DMS 273 (cell line): ENCODE results near the gene ARIH1.

Experiments used
- DNase-seq: peaks from one replicate; lab custom pipeline; 2025; ENCODE audit not compliant: unreplicated experiment; lab: John Stamatoyannopoulos, UW

The ARIH1 gene

GRCh38 chr15:72538931-72539330 is 64.8 kb downstream of the ARIH1 start:
- DNase-seq = no peak

- peak; percentile 16 for DNase-seq
Observed at GRCh38 chr15:72540606-72541237, 66.6 kb downstream of the ARIH1 start.

DNA sequence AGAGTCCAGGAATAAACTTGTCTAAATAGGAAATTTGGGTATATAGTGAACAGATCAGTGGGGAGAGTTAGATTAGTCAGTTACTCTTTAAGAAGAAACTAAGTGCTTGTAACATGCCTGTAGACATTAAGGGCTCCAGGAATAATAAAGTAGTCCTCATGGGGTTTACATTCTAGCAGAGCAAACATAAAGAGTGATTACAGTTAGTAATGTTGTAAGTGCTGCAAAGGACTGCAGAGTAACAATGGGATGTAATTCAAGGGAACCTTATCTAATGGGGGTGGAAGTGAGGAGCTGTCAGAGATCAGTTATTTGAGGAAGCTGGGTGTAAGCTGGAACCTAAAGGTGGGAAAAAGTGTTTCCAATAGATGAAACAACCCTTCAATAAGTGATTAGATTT is 67.5 kb downstream of the ARIH1 start:
- DNase-seq = no peak

- DNase-seq = no peak
Observed at GRCh38 chr15:72545156-72545555, 71.0 kb downstream of the ARIH1 start.

- no peak for DNase-seq
Observed at GRCh38 chr15:72554471-72555425, 80.6 kb downstream of the ARIH1 start.

DNA sequence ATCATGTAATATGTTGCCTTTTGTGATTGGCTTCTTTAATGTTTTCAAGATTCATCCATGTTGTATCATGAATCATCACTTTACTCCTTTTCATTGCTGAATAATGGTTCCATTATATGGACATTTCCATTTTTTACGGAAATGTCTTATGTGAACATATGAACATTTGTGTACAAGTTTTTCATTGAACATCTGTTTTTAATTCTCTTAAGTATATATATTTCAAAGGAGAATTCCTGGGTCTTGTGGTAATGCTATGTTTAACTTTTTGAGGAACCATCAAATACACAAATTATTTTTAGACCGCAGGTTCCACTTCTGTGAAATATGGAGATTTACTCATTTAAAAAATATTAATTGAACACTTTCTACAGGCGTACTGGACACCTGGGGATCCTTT is 85.7 kb downstream of the ARIH1 start:
- DNase-seq = no peak

DNA sequence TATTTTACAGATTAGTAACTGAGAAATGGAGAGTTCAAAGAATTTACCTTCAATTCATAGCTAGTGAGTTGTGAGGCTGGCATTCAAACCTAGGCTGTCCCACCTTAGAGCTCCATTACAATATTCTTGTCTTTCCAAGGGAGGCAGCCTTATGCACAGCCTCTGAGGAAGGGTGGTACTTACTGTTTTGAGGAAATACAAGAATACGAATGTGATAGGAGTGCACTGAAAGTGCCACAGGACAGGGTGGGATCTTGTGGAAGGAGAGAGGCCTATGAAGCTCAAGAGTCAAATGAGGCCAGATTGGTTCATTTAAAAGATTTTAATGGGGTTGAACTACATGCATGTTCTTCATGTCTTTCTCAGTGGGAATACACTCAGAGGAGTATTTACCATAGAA is 86.3 kb downstream of the ARIH1 start:
- DNase-seq = no peak

DNA sequence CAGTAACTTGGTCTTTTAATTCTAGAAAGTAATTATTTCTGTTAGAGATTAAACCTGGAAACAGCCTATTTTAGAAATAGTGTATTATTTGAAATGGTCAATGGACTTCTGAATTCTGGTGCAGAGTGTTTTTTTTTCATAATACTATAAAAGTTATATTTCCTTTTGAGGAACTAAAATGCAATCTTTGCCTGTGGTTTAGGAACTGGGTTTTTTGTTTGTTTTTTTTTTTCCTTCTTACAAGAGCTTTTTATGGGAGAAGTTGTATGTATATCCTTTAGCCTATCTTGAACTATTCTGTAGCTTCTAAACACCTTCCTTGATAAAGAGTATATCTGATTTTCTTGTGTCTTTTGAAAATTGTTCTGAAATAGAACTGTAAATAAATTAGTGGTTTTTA is 88.3 kb downstream of the ARIH1 start:
- no peak for DNase-seq

DNA sequence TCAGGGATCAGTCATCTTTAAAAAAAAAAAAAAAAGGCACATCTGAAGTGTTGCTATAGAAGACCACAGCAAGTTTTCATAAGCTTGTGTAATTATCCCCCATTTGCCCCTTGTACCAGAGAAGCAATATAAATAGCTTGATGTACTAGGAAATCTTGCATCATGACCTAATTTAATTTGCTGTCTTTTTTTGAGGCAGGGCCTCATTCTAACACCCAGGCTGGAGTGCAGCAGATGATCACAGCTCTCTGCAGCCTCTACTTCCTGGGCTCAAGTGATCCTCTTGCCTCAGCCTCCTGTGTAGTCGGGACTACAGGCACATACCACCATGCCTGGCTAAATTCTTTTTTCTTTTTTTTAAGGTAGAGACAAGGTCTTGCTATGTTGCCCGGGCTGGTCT is 88.7 kb downstream of the ARIH1 start:
- no peak for DNase-seq

- no peak for DNase-seq
Observed at GRCh38 chr15:72564091-72564490, 90.0 kb downstream of the ARIH1 start.

DNA sequence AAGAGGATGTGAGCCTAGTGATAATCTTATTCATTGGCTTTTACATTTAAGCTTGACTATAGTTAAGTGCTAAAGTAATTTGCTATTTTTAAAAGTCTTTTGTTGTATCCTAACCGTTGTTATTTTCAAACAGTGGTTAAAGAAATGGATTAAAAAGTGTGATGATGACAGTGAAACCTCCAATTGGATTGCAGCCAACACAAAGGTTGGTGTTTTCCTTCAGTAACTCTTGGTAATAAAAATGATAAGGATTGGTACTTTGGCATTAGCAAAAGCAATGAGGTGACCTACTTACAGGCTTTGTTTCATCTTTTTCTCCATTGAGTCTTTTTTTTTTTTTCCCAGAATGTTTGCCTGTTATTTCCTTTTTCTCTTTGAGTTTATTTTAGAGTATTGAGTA is 92.8 kb downstream of the ARIH1 start:
- DNase-seq = no peak

GRCh38 chr15:72570059-72570458 is 95.9 kb downstream of the ARIH1 start:
- no peak for DNase-seq

GRCh38 chr15:72579814-72580213 is 105.7 kb downstream of the ARIH1 start:
- DNase-seq = no peak

GRCh38 chr15:72584006-72584405 is 109.9 kb downstream of the ARIH1 start:
- no peak for DNase-seq

GRCh38 chr15:72585025-72585424 is 110.9 kb downstream of the ARIH1 start:
- no peak for DNase-seq

DNA sequence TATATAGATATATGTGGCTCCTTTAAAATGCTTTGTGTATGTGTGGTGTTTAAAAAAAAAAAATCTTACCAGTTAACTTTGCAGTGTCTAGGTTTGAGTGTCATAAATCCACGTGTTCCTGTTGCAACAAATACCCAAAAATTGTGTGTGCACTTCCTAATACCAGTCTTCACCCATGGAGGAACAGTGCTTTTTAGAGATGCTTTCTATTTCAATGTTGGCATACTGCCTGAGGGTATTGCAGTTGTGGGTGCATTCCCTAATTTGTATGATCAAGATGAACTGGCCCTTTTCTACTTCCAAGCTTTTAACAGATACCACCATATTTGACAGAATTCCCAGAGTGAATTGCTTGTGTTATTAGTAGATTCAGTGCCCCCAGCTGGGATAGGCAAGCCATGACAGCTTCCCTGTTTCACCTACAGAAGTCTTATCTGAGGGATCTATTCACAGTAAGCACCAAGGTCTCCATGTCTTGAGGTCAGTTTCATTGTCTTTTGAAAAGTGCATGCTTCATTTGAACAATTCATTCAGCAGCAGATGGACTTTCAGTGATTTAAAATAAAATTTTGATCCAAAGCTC is 111.4 kb downstream of the ARIH1 start:
- peak; percentile 10 for DNase-seq

GRCh38 chr15:72588096-72588495 is 114.0 kb downstream of the ARIH1 start:
- no peak for DNase-seq

GRCh38 chr15:72590427-72590826 is 116.3 kb downstream of the ARIH1 start:
- no peak for DNase-seq

GRCh38 chr15:72591361-72591760 is 117.2 kb downstream of the ARIH1 start:
- no peak for DNase-seq

DNA sequence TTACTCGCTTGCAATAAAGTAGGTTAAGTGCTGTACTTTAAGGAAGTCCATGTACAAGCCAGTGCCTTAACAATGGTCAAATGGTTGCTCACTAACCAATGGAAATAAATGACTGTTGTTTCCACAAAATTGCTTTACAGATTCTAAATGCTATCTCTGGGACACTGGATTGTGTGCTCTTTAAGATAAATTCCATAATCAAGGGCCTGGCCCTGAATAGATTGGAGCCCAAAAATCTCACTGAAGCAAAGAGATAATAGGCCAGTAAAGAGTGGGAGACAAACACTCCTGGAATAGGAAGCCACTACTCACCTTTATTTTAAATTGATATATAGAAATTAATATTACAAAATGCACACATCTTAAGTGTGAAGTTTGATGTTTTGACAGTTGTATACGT is 118.0 kb downstream of the ARIH1 start:
- no peak for DNase-seq

DNA sequence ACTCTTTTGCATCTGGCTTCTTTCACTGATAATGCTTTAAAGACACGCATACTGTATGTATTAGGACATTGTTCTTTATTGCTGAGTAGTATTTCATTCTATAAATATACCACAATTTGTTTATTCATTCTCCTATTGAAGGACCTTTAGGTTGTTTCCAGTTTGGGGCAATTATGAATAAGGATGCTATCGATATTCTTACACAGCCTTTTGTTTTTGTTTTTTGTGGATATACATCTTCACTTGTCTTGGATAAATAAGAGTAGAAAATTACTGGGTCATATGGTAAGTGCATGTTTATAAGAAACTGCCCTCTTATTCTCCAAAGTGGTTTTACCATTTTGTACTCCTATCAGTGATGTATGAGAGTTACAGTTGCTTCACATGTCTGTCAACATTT is 118.5 kb downstream of the ARIH1 start:
- DNase-seq = no peak

- no peak for DNase-seq
Observed at GRCh38 chr15:72593838-72594237, 119.7 kb downstream of the ARIH1 start.
